NCI-H1092 treated with DMSO at 0.1 percent for 48 hours (cell line): ENCODE data around the gene GPR132.

Experiments
- DNase-seq: peaks from one replicate; lab custom pipeline; 2025; lab: John Stamatoyannopoulos, UW

Gene GPR132

GRCh38 chr14:105061428-105062047 is 3.7 kb downstream of the GPR132 start:
- no peak for DNase-seq

GRCh38 chr14:105060751-105061427 is 4.3 kb downstream of the GPR132 start:
- DNase-seq = no peak

GRCh38 chr14:105059925-105060565 is 5.2 kb downstream of the GPR132 start:
- DNase-seq = no peak

GRCh38 chr14:105059035-105059924 is 6.0 kb downstream of the GPR132 start:
- no peak for DNase-seq

GRCh38 chr14:105058521-105059034 is 6.7 kb downstream of the GPR132 start:
- no peak for DNase-seq

- DNase-seq = no peak
Measured at GRCh38 chr14:105056303-105056831, 8.9 kb downstream of the GPR132 start.

GRCh38 chr14:105055736-105056302 is 9.4 kb downstream of the GPR132 start:
- DNase-seq = no peak

- DNase-seq = no peak
Measured at GRCh38 chr14:105055334-105055733, 9.9 kb downstream of the GPR132 start.

- no peak for DNase-seq
Measured at GRCh38 chr14:105053996-105054395, 11.2 kb downstream of the GPR132 start.

- DNase-seq = no peak
Measured at GRCh38 chr14:105053421-105053820, 11.8 kb downstream of the GPR132 start.

- no peak for DNase-seq
Measured at GRCh38 chr14:105052110-105052458, 13.1 kb downstream of the GPR132 start.

- no peak for DNase-seq
Measured at GRCh38 chr14:105051182-105052109, 13.8 kb downstream of the GPR132 start.

- DNase-seq = peak; percentile 9
Measured at GRCh38 chr14:105050551-105050897, 14.7 kb downstream of the GPR132 start.

GRCh38 chr14:105049753-105050550 is 15.3 kb downstream of the GPR132 start:
- no peak for DNase-seq

GRCh38 chr14:105047283-105048016 is 17.8 kb downstream of the GPR132 start:
- DNase-seq = no peak

- DNase-seq = no peak
Measured at GRCh38 chr14:105046891-105047282, 18.3 kb downstream of the GPR132 start.

GRCh38 chr14:105045710-105046326 is 19.4 kb downstream of the GPR132 start:
- peak; percentile 82 for DNase-seq

GRCh38 chr14:105043641-105044040 is 21.6 kb downstream of the GPR132 start:
- DNase-seq = no peak

- DNase-seq = no peak
Measured at GRCh38 chr14:105042813-105043212, 22.4 kb downstream of the GPR132 start.
